ENCODE measurements around the gene HAVCR1.

The HAVCR1 gene

GRCh38 chr5:156981481-156981880 lies 77.4 kb downstream of the HAVCR1 start:
- DNase-seq = no peak

All from NCI-H2029 (cell line).